ENCODE data around the gene NBDY. TPM values are rescaled to one million over a fixed set of nuclear protein-coding genes. Genes with fewer than 3 reads are reported as not detected.

The NBDY gene
- total and polyA plus RNA-seq, 2 of the 13 experiments (the other 11 are each of a cell fraction or from before 2014, with no cell fraction given) = 1.4 to 1.7 TPM

GRCh38 chrX:56783450-56783831, 54.4 kb downstream of the NBDY start:
- POLR2A ChIA-PET = no interaction called here
- WGBS (ENCODE audit: low lambda C conversion rate) = 71% methylated on average over 3 of the region's 12 CpGs
- Histone ChIP-seq H2AFZ (ENCODE audit: low read length) (no peak overlapping the region), H3K9ac (ENCODE audit: insufficient read depth, low read depth, low read length) (no peak overlapping the region), H3K27ac (ENCODE audit: extremely low read length, insufficient read depth, low read length) (no peak overlapping the region), H3K79me2 (ENCODE audit: insufficient read depth, low read length) (no peaks in the 10 kb centered on the region), H3K4me1 (ENCODE audit: insufficient read depth, low read length) (peaks cover 28% of the 10 kb centered on the region), H3K27me3 (ENCODE audit: control insufficient read depth in 1 of 2, insufficient read depth in 2 of 2, low read length in 2 of 2) (no peaks in the 10 kb centered on the region), H3K4me3 (replicated peaks in 1 of 3; ENCODE audit: insufficient read depth in 1 of 3, low read depth in 2 of 3, low read length in 3 of 3) (no peak overlapping the region), H3K36me3 (replicated peaks in 1 of 2; ENCODE audit: control insufficient read depth in 1 of 2, insufficient read depth in 2 of 2, low read length in 2 of 2) (no peaks in the 10 kb centered on the region), H3K4me2 (ENCODE audit: low read depth, low read length) (no peak overlapping the region), H4K20me1 (ENCODE audit: insufficient read depth, low read length) (no peaks in the 10 kb centered on the region), H3K9me3 (ENCODE audit: low read length) (no peaks in the 10 kb centered on the region)
- BruUV-seq (replicated peaks) = no TSS peak
- FAIRE-seq = no peak
- TF ChIP-seq, protein P1, sequence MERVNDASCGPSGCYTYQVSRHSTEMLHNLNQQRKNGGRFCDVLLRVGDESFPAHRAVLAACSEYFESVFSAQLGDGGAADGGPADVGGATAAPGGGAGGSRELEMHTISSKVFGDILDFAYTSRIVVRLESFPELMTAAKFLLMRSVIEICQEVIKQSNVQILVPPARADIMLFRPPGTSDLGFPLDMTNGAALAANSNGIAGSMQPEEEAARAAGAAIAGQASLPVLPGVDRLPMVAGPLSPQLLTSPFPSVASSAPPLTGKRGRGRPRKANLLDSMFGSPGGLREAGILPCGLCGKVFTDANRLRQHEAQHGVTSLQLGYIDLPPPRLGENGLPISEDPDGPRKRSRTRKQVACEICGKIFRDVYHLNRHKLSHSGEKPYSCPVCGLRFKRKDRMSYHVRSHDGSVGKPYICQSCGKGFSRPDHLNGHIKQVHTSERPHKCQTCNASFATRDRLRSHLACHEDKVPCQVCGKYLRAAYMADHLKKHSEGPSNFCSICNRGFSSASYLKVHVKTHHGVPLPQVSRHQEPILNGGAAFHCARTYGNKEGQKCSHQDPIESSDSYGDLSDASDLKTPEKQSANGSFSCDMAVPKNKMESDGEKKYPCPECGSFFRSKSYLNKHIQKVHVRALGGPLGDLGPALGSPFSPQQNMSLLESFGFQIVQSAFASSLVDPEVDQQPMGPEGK (CRISPR knock-in tag; IDR thresholded peaks at IDR 0.05) = no peak
- TF ChIP-seq, protein P2, sequence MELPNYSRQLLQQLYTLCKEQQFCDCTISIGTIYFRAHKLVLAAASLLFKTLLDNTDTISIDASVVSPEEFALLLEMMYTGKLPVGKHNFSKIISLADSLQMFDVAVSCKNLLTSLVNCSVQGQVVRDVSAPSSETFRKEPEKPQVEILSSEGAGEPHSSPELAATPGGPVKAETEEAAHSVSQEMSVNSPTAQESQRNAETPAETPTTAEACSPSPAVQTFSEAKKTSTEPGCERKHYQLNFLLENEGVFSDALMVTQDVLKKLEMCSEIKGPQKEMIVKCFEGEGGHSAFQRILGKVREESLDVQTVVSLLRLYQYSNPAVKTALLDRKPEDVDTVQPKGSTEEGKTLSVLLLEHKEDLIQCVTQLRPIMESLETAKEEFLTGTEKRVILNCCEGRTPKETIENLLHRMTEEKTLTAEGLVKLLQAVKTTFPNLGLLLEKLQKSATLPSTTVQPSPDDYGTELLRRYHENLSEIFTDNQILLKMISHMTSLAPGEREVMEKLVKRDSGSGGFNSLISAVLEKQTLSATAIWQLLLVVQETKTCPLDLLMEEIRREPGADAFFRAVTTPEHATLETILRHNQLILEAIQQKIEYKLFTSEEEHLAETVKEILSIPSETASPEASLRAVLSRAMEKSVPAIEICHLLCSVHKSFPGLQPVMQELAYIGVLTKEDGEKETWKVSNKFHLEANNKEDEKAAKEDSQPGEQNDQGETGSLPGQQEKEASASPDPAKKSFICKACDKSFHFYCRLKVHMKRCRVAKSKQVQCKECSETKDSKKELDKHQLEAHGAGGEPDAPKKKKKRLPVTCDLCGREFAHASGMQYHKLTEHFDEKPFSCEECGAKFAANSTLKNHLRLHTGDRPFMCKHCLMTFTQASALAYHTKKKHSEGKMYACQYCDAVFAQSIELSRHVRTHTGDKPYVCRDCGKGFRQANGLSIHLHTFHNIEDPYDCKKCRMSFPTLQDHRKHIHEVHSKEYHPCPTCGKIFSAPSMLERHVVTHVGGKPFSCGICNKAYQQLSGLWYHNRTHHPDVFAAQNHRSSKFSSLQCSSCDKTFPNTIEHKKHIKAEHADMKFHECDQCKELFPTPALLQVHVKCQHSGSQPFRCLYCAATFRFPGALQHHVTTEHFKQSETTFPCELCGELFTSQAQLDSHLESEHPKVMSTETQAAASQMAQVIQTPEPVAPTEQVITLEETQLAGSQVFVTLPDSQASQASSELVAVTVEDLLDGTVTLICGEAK (IDR thresholded peaks at IDR 0.05) = no peak
- TF ChIP-seq, protein P2 (CRISPR knock-in tag; IDR thresholded peaks at IDR 0.05) = no peak
- no peak for TF ChIP-seq TAF1 (CRISPR knock-in tag; IDR thresholded peaks at IDR 0.05)
- TF ChIP-seq, protein P3, sequence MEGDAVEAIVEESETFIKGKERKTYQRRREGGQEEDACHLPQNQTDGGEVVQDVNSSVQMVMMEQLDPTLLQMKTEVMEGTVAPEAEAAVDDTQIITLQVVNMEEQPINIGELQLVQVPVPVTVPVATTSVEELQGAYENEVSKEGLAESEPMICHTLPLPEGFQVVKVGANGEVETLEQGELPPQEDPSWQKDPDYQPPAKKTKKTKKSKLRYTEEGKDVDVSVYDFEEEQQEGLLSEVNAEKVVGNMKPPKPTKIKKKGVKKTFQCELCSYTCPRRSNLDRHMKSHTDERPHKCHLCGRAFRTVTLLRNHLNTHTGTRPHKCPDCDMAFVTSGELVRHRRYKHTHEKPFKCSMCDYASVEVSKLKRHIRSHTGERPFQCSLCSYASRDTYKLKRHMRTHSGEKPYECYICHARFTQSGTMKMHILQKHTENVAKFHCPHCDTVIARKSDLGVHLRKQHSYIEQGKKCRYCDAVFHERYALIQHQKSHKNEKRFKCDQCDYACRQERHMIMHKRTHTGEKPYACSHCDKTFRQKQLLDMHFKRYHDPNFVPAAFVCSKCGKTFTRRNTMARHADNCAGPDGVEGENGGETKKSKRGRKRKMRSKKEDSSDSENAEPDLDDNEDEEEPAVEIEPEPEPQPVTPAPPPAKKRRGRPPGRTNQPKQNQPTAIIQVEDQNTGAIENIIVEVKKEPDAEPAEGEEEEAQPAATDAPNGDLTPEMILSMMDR (CRISPR knock-in tag; IDR thresholded peaks at IDR 0.05) = peak; percentile 8; the same call in 1 of the 2 replicates
- no peak for DNase-seq (ENCODE audit: low spot score)
- intact Hi-C loops (cut with micrococcal nuclease; ENCODE audit: unreplicated experiment) (no loop called here), in situ Hi-C loops (cut with HindIII; ENCODE audit: extremely low pct_ligation_motif_present, low pct_unique_long_range_greater_than_20kb) (no loop called here)
- CTCF ChIA-PET (ENCODE audit: low intra/inter-chr PET ratio, low total read pairs) = no interaction called here
- ATAC-seq = no peak
